SK-N-SH treated with all-trans-retinoic acid at 6 μM for 48 hours (cell line): ENCODE measurements around the gene ITIH5.
A peak's percentile ranks its signal among the peaks of the same experiment; 100 is the strongest.

Experiments
- ARNTL ChIP-seq: fragments of 450-650 bp; formaldehyde crosslinking; IDR thresholded peaks from 2 replicates; pipeline ENCODE4 v1.5.0; 2020; ENCODE audit warnings: low read depth, mild to moderate bottlenecking, moderate library complexity, borderline replicate concordance
- CREB5 ChIP-seq: fragments of 250-450 bp; sonication (Bioruptor Pico); IDR thresholded peaks from 2 replicates; pipeline ENCODE4 v1.5.1; 2020; ENCODE audit warnings: low read depth, mild to moderate bottlenecking, moderate library complexity
- ISL1 ChIP-seq: fragments of 250-450 bp; sonication (Bioruptor Pico); IDR thresholded peaks from 2 replicates; pipeline ENCODE4 v2.1.2; 2022; ENCODE audit warnings: mild to moderate bottlenecking, moderate library complexity
- OSR1 ChIP-seq: fragments of 250-450 bp; sonication (Bioruptor Pico); IDR thresholded peaks from 2 replicates; pipeline ENCODE4 v1.8.0; 2022; ENCODE audit warnings: moderate library complexity, mild to moderate bottlenecking, inconsistent platforms
- PATZ1 ChIP-seq: fragments of 250-450 bp; sonication (Bioruptor Pico); IDR thresholded peaks from 2 replicates; pipeline ENCODE4 v1.8.0; 2020; ENCODE audit warnings: mild to moderate bottlenecking, moderate library complexity, borderline replicate concordance
- ZFP3 ChIP-seq: fragments of 250-450 bp; sonication (Bioruptor Pico); IDR thresholded peaks from 2 replicates; pipeline ENCODE4 v1.5.0; 2020; ENCODE audit warnings: mild to moderate bottlenecking, moderate library complexity
- ZNF70 ChIP-seq: fragments of 450-650 bp; formaldehyde crosslinking; IDR thresholded peaks from 2 replicates; pipeline ENCODE4 v1.5.0; 2020; ENCODE audit warnings: mild to moderate bottlenecking, moderate library complexity
- TF ChIP-seq, protein P1 (sequence below): fragments of 250-450 bp; sonication (Bioruptor Pico); IDR thresholded peaks from 2 replicates; pipeline ENCODE4 v1.5.0; 2020; ENCODE audit warnings: mild to moderate bottlenecking, moderate library complexity
- TF ChIP-seq, protein P2 (sequence below): fragments of 250-450 bp; sonication (Bioruptor Pico); IDR thresholded peaks from 2 replicates; pipeline ENCODE4 v1.8.0; 2021; ENCODE audit warnings: low read depth, mild to moderate bottlenecking, moderate library complexity, borderline replicate concordance

DNA sequence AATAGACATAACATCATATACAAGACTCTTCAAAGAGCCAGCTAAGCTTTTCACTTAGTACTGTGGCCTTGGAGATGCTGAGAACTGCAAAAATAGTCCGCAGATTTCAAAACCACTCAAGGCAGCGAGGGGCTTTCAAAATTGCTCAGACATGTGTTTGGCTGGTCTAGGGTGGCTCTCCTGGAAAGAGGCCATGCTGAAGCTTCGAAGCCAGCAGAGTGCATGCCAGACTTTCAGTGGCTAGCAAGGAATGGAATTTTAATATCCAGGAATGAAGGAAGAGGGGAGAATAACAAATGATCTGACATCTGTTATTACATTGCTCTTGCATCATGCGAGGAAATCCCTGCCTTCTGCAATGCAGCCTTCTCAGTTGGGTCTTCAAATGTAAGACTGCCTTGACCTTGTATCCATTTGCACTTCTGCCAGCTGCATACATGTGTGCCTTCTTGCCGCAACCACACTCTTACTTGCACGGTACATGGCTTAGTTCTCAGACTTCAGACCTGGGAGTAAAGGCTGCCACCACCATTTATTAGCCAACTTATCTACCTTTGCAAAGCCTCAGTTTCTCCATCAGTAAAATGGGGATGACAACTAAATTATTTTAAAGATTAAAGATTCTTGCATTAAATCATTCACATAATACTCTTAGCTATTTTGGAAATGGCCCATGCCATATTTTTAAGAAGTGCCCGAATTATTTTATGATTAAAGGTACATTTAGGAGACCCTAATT lies 55.9 kb downstream of the ITIH5 start:
- TF ChIP-seq ZFP3 (peak; percentile 66; the same call in 1 of the 2 replicates), PATZ1 (CRISPR knock-in tag) (peak; percentile 47; the same call in 1 of the 2 replicates), ZNF70 (CRISPR knock-in tag) (no peak), ARNTL (CRISPR knock-in tag) (no peak), OSR1 (CRISPR knock-in tag) (no peak), ISL1 (CRISPR knock-in tag) (peak; percentile 86), CREB5 (CRISPR knock-in tag) (peak; percentile 19; the same call in 1 of the 2 replicates)
- TF ChIP-seq, protein P1, sequence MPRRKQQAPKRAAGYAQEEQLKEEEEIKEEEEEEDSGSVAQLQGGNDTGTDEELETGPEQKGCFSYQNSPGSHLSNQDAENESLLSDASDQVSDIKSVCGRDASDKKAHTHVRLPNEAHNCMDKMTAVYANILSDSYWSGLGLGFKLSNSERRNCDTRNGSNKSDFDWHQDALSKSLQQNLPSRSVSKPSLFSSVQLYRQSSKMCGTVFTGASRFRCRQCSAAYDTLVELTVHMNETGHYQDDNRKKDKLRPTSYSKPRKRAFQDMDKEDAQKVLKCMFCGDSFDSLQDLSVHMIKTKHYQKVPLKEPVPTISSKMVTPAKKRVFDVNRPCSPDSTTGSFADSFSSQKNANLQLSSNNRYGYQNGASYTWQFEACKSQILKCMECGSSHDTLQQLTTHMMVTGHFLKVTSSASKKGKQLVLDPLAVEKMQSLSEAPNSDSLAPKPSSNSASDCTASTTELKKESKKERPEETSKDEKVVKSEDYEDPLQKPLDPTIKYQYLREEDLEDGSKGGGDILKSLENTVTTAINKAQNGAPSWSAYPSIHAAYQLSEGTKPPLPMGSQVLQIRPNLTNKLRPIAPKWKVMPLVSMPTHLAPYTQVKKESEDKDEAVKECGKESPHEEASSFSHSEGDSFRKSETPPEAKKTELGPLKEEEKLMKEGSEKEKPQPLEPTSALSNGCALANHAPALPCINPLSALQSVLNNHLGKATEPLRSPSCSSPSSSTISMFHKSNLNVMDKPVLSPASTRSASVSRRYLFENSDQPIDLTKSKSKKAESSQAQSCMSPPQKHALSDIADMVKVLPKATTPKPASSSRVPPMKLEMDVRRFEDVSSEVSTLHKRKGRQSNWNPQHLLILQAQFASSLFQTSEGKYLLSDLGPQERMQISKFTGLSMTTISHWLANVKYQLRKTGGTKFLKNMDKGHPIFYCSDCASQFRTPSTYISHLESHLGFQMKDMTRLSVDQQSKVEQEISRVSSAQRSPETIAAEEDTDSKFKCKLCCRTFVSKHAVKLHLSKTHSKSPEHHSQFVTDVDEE (CRISPR knock-in tag): no peak
- TF ChIP-seq, protein P2, sequence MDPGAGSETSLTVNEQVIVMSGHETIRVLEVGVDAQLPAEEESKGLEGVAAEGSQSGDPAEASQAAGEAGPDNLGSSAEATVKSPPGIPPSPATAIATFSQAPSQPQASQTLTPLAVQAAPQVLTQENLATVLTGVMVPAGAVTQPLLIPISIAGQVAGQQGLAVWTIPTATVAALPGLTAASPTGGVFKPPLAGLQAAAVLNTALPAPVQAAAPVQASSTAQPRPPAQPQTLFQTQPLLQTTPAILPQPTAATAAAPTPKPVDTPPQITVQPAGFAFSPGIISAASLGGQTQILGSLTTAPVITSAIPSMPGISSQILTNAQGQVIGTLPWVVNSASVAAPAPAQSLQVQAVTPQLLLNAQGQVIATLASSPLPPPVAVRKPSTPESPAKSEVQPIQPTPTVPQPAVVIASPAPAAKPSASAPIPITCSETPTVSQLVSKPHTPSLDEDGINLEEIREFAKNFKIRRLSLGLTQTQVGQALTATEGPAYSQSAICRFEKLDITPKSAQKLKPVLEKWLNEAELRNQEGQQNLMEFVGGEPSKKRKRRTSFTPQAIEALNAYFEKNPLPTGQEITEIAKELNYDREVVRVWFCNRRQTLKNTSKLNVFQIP (CRISPR knock-in tag): no peak
